Measurements from ENCODE around the gene IGFBP1.

GRCh38 chr7:45892407-45893035, 4.2 kb downstream of the IGFBP1 start:
- TF ChIP-seq, protein P1, sequence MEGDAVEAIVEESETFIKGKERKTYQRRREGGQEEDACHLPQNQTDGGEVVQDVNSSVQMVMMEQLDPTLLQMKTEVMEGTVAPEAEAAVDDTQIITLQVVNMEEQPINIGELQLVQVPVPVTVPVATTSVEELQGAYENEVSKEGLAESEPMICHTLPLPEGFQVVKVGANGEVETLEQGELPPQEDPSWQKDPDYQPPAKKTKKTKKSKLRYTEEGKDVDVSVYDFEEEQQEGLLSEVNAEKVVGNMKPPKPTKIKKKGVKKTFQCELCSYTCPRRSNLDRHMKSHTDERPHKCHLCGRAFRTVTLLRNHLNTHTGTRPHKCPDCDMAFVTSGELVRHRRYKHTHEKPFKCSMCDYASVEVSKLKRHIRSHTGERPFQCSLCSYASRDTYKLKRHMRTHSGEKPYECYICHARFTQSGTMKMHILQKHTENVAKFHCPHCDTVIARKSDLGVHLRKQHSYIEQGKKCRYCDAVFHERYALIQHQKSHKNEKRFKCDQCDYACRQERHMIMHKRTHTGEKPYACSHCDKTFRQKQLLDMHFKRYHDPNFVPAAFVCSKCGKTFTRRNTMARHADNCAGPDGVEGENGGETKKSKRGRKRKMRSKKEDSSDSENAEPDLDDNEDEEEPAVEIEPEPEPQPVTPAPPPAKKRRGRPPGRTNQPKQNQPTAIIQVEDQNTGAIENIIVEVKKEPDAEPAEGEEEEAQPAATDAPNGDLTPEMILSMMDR (IDR thresholded peaks at IDR 0.05) = no peak
- TF ChIP-seq POLR2A (IDR thresholded peaks at IDR 0.05) = no peak

Measured in thyroid gland (tissue), 4 donors.